ENCODE data around the gene TATDN3.
A peak's percentile ranks its signal among the peaks of the same experiment; 100 is the strongest.
"Not testable (repeated sequence)": the region's sequence is repeated elsewhere in the genome, so short reads cannot be mapped to it uniquely, and the experiment has no call there.

Gene TATDN3

GRCh38 chr1:212828395-212828794, 36.7 kb downstream of the TATDN3 start:
- no peaks in the 10 kb centered on the region for H3K4me1 Mint-ChIP-seq (ENCODE audit: low read depth)
- H3K27me3 Mint-ChIP-seq (ENCODE audit: low read depth): peaks cover 20% of the 10 kb centered on the region
- H3K4me3 Mint-ChIP-seq: no peak overlapping the region
- H3K27ac Mint-ChIP-seq: no peak overlapping the region
- H3K9me3 Mint-ChIP-seq: peaks cover 16% of the 10 kb centered on the region
- H3K36me3 Mint-ChIP-seq (ENCODE audit: low read depth): peaks cover 3% of the 10 kb centered on the region

DNA sequence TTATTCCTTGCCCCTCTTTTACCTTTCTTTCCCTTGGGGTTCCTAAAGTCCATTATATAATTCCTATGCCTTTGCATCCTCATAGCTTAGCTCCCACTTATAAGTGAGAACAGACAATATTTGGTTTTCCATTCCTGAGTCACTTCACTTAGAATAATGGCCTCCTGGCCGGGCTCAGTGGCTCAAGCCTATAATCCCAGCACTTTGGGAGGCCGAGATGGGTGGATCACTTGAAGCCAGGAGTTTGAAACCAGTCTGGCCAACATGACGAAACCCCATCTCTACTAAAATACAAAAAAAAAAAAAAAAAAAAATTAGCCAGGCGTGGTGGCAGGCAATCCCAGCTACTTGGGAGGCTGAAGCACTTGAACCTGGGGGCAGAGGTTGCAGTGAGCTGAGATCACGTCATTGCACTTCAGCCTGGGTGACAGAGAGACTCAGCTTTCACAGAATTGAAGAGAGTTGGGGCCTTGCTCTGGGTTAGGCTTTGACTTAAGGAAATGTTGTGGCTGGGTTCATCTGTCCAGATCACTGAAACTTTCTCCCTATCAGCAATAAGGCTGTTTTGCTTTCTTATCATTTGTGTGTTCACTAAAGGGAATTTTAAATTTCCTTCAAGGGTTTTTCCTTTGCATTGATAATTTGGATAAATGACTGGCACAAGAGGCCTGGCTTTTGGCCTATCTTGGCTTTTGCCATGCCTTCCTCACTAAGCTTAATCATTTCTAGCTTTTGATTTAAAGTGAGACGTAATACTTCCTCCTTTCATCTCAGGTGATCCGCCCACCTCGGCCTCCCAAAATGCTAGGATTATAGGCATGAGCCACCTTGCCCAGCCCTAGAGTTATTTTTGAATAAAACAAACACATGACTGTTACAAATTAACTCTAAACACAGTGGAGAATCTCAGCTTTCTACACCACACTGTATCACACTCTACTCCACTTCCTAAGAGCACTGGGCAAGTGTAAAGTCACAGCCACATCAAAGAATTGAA, 41.8 kb downstream of the TATDN3 start:
- not testable (repeated sequence) for H3K27ac Mint-ChIP-seq; H3K4me1 Mint-ChIP-seq (ENCODE audit: low read depth); H3K36me3 Mint-ChIP-seq (ENCODE audit: low read depth); H3K27me3 Mint-ChIP-seq (ENCODE audit: low read depth); H3K4me3 Mint-ChIP-seq; H3K9me3 Mint-ChIP-seq

DNA sequence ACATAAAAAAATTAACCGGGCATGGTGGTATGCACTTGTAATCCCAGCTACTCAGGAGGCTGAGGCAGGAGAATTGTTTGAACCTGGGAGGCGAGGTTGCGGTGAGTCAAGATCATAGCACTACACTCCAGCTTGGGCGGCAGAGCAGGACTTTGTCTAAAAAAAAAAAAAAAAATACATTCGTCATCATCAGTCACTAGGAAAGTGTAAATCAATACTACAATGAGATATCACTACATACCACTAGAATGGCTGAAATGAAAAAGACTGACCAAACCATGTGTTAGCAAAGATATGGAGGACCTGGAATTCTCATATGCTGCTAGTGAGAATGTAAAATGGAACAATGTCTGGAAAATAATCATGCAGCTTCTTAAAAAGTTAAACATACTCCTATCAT, 46.5 kb downstream of the TATDN3 start:
- no peaks in the 10 kb centered on the region for H3K9me3 Mint-ChIP-seq
- no peak overlapping the region for H3K27ac Mint-ChIP-seq
- no peaks in the 10 kb centered on the region for H3K36me3 Mint-ChIP-seq (ENCODE audit: low read depth)
- H3K27me3 Mint-ChIP-seq (ENCODE audit: low read depth): no peaks in the 10 kb centered on the region
- no peaks in the 10 kb centered on the region for H3K4me1 Mint-ChIP-seq (ENCODE audit: low read depth)
- H3K4me3 Mint-ChIP-seq: no peak overlapping the region

DNA sequence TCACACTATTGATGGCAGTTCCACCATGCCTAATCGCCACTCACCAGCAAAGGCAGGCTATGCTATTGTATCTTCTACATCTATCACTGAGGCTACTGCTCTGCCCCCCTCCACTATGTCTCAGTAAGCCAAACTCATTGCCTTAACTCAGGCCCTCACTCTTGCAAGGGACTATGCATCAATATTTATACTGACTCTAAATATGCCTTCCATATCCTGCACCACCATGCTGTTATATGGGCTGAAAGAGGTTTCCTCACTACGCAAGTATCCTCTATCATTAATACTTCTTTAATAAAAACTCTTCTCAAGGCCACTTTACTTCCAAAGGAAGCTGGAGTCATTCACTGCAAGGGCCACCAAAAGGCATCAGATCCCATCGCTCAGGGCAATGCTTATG, 52.8 kb downstream of the TATDN3 start:
- H3K27me3 Mint-ChIP-seq (ENCODE audit: low read depth); H3K36me3 Mint-ChIP-seq (ENCODE audit: low read depth); H3K4me3 Mint-ChIP-seq; H3K27ac Mint-ChIP-seq; H3K9me3 Mint-ChIP-seq; H3K4me1 Mint-ChIP-seq (ENCODE audit: low read depth): not testable (repeated sequence)

DNA sequence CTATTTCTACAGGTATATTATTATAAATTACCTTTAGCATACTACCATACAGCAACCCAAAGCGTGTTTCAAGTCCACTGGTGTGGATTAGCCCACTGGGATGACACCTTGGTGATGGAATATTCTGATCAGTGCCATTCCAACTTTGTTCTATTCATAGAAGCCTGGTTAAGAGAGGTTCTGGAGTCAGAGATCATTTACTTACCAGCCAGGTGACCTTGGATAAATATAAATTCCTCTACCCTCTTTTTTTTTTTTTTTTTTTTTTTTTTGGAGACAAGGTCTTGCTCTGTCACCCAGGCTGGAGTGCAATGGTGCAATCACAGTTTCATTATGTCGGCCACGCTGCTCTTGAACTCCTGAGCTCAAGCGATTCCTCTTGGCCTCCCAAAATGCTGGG, 55.9 kb downstream of the TATDN3 start, which contains the start of gene SPATA45:
SPATA45 (minus strand) TSS at position 101 of the 400 bp plus-strand sequence. CDS start 11,500 bp downstream, outside the sequence.
- Mint-ChIP-seq H3K4me1 (ENCODE audit: low read depth) (no peaks in the 10 kb centered on the region), H3K36me3 (ENCODE audit: low read depth) (peaks cover 2% of the 10 kb centered on the region), H3K9me3 (peaks cover 4% of the 10 kb centered on the region), H3K4me3 (no peak within 1 kb of the TSS), H3K27ac (no peak within 1 kb of the TSS), H3K27me3 (ENCODE audit: low read depth) (no peaks in the 10 kb centered on the region)

DNA sequence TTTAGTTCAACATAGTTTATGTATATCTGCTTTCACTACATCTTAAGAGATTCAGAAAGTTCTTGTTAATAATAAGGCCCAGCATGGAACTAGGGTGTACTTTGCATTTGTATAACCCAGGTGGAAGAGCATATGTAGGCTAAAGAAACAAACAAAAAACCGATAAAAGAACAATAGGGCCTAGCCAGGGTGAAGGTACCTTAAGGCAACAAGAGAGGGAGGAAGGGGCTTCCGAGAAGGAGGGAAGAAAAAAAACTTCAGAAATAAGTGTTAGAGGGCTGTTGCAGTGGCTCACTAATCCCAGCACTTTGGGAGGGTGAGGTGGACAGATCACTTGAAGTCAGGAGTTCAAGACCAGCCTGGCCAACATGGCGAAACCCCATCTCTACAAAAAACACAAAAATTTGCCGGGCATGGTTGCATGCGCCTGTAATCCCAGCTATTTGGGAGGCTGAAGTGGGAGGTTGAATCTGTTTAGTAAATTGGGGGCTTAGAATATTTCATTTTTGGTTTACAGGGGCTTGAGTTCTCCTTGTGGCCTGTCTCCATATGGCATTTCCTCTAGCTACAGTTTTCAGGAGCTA, 60.5 kb downstream of the TATDN3 start:
- H3K36me3 Mint-ChIP-seq (ENCODE audit: low read depth): peaks cover 8% of the 10 kb centered on the region
- H3K27ac Mint-ChIP-seq: no peak overlapping the region
- H3K4me1 Mint-ChIP-seq (ENCODE audit: low read depth): peaks cover 8% of the 10 kb centered on the region
- no peak overlapping the region for H3K4me3 Mint-ChIP-seq
- H3K27me3 Mint-ChIP-seq (ENCODE audit: low read depth): no peaks in the 10 kb centered on the region
- peaks cover 4% of the 10 kb centered on the region for H3K9me3 Mint-ChIP-seq

DNA sequence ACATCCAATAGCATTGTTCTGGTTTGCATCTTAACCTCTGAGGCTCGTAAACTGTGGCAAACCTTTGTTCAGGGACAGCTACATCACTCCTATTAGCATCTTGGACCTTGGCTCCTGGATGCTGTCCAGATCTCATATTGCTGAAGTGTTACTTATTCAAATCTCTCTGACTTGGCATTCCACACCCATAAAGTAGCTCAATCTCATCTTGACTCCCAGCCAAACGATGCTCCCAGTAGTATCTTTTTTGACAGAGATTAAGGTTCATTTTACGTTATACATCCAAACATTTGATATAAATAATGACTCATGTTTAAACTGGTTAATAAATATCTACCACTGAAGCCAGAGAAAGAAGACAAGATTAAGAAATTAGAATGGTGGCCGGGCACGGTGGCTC, 62.0 kb downstream of the TATDN3 start:
- Mint-ChIP-seq H3K27ac (no peak overlapping the region), H3K4me3 (no peak overlapping the region), H3K9me3 (no peaks in the 10 kb centered on the region), H3K27me3 (ENCODE audit: low read depth) (no peaks in the 10 kb centered on the region), H3K4me1 (ENCODE audit: low read depth) (peaks cover 11% of the 10 kb centered on the region), H3K36me3 (ENCODE audit: low read depth) (peaks cover 8% of the 10 kb centered on the region)

GRCh38 chr1:212856755-212857154, 65.1 kb downstream of the TATDN3 start:
- no peak overlapping the region for H3K27ac Mint-ChIP-seq
- H3K4me3 Mint-ChIP-seq: peak overlapping the region; percentile 97
- H3K36me3 Mint-ChIP-seq (ENCODE audit: low read depth): peaks cover 8% of the 10 kb centered on the region
- no peaks in the 10 kb centered on the region for H3K27me3 Mint-ChIP-seq (ENCODE audit: low read depth)
- H3K9me3 Mint-ChIP-seq: no peaks in the 10 kb centered on the region
- peaks cover 14% of the 10 kb centered on the region for H3K4me1 Mint-ChIP-seq (ENCODE audit: low read depth)

- Mint-ChIP-seq H3K27ac (peak within 1 kb of the TSS; percentile 93), H3K36me3 (ENCODE audit: low read depth) (peaks cover 10% of the 10 kb centered on the region), H3K27me3 (ENCODE audit: low read depth) (no peaks in the 10 kb centered on the region), H3K4me3 (peak within 1 kb of the TSS; percentile 97), H3K9me3 (no peaks in the 10 kb centered on the region), H3K4me1 (ENCODE audit: low read depth) (peaks cover 18% of the 10 kb centered on the region)
These were observed 66.3 kb downstream of the TATDN3 start, which contains the start of gene FLVCR1 for GRCh38 chr1:212857992-212858460. FLVCR1 (plus strand) TSS chr1:212858275; CDS start chr1:212858453, 178 bp downstream.

- Mint-ChIP-seq H3K4me3 (peak overlapping the region; percentile 97), H3K27ac (peak overlapping the region; percentile 93), H3K27me3 (ENCODE audit: low read depth) (no peaks in the 10 kb centered on the region), H3K4me1 (ENCODE audit: low read depth) (peaks cover 18% of the 10 kb centered on the region), H3K36me3 (ENCODE audit: low read depth) (peaks cover 8% of the 10 kb centered on the region), H3K9me3 (no peaks in the 10 kb centered on the region)
These were observed 67.0 kb downstream of the TATDN3 start for GRCh38 chr1:212858461-212859265.

DNA sequence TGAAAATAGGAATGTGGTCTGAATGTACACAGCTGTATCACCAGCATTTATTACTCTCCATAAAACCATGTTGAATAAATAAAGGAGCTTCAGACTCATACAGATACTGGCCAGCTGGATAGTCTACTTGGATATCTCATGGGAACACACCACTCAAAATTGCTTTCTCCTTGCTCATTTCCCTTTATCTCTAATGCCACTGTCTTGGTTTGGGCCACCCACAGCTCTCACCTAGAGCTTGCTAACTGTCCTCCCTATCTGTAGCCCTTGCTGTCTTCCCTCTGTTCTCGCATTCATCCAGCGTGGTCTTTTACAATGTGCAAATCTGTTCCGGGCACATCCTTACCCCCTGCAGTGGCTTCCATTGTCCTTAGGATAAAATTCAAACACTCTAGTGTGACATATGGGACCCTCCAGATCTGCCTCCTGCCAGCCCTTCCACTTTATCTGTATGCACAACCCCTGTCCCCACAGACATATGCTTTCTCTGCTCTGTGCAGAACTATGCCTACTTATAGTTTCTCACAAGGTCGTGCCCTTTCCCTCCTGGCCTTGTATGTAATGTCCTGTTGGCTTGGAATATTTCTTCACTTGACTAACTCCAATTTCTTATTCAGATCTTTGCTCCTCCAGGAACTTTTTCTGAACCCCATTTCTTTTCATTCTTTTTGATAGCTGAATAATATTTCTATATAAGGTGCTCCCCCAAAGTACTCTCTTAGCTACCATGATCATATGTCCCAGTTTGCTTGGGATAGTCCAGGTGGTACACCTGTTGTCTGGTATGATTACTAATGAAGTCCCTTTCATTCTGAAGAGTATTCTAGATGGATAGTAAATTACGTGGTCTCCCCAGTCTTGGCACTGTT, 69.3 kb downstream of the TATDN3 start:
- Mint-ChIP-seq H3K9me3 (no peaks in the 10 kb centered on the region), H3K27ac (no peak overlapping the region), H3K4me3 (no peak overlapping the region), H3K36me3 (ENCODE audit: low read depth) (peaks cover 10% of the 10 kb centered on the region), H3K4me1 (ENCODE audit: low read depth) (peaks cover 19% of the 10 kb centered on the region), H3K27me3 (ENCODE audit: low read depth) (no peaks in the 10 kb centered on the region)

- H3K36me3 Mint-ChIP-seq (ENCODE audit: low read depth): peaks cover 10% of the 10 kb centered on the region
- H3K4me1 Mint-ChIP-seq (ENCODE audit: low read depth): peaks cover 14% of the 10 kb centered on the region
- H3K9me3 Mint-ChIP-seq: no peaks in the 10 kb centered on the region
- H3K27me3 Mint-ChIP-seq (ENCODE audit: low read depth): no peaks in the 10 kb centered on the region
- H3K4me3 Mint-ChIP-seq: no peak overlapping the region
- no peak overlapping the region for H3K27ac Mint-ChIP-seq
These were observed 70.5 kb downstream of the TATDN3 start for GRCh38 chr1:212862111-212862690.

DNA sequence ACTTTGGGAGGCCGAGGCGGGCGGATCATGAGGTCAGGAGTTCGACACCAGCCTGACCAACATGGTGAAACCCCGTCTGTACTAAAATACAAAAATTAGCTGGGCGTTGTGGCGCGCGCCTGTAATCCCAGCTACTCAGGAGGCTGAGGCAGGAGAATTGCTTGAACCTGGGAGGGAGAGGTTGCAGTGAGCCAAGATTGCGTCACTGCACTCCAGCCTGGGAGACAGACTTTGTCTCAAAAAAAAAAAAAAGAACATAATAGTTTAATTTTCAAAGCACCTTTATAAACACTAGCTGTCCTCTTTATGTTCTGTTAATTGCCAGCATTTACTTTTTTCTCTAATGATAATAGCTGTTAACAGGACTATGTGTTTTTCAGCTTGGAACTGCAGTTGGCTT, 71.7 kb downstream of the TATDN3 start:
- Mint-ChIP-seq H3K4me1 (ENCODE audit: low read depth) (peaks cover 11% of the 10 kb centered on the region), H3K36me3 (ENCODE audit: low read depth) (peaks cover 10% of the 10 kb centered on the region)
- H3K4me3 Mint-ChIP-seq; H3K9me3 Mint-ChIP-seq; H3K27ac Mint-ChIP-seq; H3K27me3 Mint-ChIP-seq (ENCODE audit: low read depth): not testable (repeated sequence)

Data from T-helper 1 cell treated with Interleukin-12 subunit alpha and Interleukin-12 subunit beta and Interleukin-4 antibody, amounts not matched to agents 30 μg/mL and 1 μg/mL, for 36 hours (primary cell).